Cortex of kidney (tissue), 1 donor: ENCODE measurements around the gene AKAP8.
"Not testable (repeated sequence)": the region's sequence is repeated elsewhere in the genome, so short reads cannot be mapped to it uniquely, and the experiment has no call there.

ENCODE experiments used
- DNase-seq: peaks from one replicate; lab custom pipeline; 2025; lab: John Stamatoyannopoulos, UW

AKAP8 gene

GRCh38 chr19:15373644-15374043 lies 5.9 kb downstream of the AKAP8 start:
- no peak for DNase-seq

DNA sequence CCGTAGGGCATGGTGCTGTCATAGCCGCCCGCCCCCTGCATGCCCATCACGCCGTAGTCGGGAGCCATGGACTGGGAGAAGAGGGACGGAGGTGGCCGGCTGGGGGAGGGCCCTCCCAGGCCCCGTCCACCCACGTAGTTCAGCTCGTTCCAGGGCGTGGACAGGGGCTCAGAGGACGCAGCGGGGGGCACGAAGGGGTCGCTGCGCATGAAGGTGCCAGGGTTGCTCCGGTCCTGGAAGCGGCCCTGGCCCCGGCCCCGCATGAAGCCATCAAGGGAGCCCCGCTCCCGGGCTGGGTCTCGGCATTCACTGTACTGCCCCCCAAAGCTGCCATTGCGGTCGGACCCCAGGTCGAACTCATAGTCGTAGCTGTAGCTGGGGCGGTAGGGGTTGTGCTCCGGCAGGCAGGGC lies 6.7 kb downstream of the AKAP8 start:
- DNase-seq = no peak

GRCh38 chr19:15372470-15372869 lies 7.1 kb downstream of the AKAP8 start:
- no peak for DNase-seq

DNA sequence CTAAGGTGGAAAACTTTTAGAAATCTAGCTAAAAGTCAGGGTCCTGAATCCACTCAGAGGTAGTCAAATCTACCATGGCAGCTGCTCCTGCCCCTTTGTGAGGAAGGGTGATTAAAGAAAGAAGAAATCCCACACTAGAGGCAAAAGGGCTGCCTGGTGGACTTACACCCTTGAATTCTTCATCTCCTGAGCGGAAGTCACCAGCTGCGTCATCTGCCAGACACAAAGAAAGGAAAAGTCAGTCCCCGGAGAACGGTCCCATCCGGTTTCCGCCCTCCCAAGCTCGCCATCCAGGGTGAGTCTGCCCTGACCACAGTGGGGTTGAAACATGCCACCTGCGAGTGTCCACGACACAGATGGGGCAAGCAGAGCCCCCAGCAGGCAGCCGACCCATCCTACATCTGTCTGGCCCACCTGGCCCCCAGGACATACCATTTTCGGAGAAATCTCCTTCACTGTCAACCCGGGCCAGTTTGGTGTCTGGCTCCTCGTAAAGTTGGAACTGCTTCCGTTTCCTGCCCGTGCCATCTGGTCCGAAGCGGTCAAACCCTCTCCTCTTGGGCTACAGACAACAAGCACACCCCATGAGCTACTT lies 7.7 kb downstream of the AKAP8 start:
- DNase-seq = no peak

GRCh38 chr19:15371119-15371518 lies 8.5 kb downstream of the AKAP8 start:
- no peak for DNase-seq

GRCh38 chr19:15369594-15369891 lies 10.0 kb downstream of the AKAP8 start:
- DNase-seq = no peak

DNA sequence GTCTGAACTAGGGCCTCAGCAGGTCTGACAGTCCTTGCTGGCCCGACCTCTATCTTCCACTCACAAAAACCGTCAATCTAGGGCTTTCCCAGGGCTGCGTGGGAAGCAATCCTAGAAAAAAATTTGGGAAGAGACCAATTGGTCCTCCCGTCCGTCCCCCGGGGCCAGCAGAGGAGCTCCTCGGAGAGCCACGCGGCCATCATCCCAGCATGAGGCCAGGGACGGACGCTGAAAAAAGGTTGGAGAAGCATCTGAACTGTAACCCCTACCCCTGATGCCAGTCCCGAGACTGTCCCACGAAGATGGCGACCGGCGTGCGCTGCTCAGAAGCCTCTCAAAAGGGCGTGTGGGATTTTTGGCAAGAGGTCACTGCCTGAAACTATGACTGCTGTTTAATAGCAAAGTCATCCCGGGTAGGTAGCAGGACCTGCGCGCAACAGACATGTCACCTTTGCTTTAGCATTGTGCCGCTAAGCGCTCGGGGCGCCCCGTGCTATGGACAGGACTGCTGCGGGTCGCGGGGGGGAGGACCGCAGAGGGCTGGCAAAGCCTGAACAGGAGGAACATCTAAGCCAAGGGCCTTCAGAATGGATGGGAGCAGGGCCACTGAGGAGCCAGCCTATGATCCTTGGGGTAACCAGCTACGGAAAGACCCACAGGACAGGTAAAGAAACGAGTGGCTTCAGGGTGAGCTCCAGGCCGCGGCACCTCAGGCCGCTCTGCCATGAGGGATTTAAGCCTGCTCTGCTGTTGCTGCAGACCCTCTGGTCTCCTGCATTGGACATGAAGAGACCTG lies 10.6 kb downstream of the AKAP8 start:
- no peak for DNase-seq

GRCh38 chr19:15368051-15368632 lies 11.4 kb downstream of the AKAP8 start:
- no peak for DNase-seq

DNA sequence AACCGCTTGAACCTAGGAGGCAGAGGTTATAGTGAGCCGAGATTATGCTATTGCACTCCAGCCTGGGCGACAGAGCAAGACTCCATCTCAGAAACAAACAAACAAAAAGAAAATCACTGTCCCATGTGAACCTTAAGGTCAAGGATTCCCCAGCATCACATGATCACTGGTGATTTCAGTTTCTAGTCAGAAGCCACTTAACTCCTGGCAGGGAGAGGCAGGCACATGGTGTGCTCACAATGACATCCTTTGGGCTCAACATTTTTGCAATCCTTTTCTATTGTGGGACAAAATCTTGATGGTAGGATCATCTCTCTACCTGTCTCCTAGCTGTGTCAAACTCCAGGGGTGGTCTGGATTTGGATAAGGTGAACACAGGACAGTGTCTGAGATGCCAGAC lies 12.1 kb downstream of the AKAP8 start:
- DNase-seq = no peak

GRCh38 chr19:15365264-15365663 lies 14.3 kb downstream of the AKAP8 start:
- DNase-seq = no peak

GRCh38 chr19:15363791-15364190 lies 15.8 kb downstream of the AKAP8 start:
- not testable (repeated sequence) for DNase-seq

DNA sequence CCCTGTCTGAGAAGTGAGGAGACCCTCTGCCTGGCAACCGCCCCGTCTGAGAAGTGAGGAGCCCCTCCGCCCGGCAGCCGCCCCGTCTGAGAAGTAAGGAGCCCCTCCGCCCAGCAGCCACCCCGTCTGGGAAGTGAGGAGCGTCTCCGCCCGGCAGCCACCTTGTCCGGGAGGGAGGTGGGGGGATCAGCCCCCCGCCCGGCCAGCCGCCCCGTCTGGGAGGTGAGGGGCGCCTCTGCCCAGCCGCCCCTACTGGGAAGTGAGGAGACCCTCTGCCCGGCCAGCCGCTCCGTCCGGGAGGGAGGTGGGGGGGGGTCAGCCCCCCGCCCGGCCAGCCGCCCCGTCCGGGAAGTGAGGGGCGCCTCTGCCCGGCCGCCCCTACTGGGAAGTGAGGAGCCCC lies 16.5 kb downstream of the AKAP8 start:
- DNase-seq = not testable (repeated sequence)

DNA sequence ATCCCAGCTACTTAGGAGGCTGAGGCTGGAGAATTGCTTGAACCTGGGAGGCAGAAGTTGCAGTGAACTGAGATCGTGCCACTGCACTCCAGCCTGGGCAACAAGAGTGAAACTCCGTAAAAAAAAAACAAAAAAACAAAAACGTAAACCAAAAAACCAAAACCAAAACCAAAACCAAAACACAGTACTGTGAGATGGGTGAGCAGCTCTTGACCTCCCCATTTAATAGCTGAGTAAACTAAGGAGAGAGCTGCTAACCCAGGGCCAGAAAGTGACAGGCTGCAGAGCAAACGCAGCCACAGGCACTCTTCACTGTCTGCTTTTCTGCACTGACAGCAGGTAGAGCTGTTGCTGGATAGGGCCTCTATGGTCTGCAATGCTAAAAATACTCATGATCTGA lies 19.6 kb downstream of the AKAP8 start:
- not testable (repeated sequence) for DNase-seq

DNA sequence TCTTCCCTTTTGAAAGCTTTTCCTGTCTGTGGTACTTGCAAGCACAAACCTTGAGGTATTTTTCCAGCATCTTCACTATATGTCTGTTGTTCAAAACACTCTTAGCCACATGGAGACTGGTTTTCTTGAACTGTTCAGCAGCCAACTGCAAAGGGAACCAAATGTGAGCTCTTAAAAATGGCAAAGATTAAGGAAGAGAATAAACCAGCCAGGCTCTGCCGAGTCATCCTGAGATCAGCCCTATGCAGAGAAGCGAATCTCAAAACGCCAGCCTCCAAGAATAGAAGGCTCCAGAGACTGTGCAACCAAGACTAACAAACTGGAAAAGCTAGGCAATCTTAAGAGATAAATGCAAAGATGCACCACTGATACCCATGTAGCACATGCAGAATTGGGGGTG lies 20.7 kb downstream of the AKAP8 start:
- no peak for DNase-seq

DNA sequence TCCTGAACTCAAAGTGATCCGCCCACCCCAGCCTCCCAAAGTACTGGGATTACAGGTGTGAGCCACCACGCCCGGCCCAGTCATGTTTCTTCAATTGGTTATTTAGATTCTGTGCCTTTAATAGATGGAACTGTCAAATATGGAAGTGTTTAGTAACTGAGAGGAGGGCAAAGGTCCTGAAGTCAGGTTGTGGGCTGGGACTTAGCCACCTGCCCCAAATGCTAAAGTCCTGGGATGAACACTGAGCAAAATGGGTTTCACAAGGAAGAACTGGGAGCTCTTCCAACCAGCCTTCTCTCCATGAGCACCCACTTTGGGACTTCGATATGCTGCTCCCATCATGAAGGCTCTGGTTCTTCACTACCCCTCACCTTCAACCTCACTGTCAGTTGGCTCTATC lies 21.7 kb downstream of the AKAP8 start:
- DNase-seq = no peak

DNA sequence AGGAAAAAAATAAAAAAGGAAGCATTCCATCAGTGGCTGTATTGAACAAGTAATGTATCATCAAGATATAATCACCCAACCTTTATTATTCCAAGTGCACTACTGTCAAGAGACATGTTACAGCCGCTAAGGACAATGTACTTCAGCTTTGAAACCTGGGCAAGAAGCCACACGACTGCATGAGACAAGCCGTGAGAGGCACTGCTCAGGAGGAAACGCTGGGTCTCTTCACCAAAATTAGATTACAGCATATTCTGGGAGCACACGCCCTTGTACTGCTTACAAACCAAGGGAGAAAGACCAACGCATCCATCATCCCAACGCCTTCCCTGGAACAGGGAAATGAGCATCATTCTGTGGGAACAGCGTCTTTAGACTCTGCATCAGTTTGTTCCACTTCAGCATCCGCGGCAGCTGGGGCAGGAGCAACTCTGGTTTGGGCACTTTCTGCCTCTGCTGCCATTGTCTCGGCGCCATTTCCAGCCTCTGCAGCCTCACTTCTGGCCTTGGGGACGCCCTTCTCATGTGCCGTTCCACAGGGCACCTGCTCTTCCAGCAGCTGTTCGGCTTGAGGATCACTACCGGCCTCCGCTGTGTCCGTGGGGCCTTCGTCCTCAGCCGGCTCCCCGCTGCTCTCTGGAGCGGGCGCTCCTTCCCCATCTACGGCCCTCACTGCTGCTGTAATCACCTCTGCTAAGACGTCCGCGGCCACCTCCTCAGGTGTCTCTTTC lies 24.9 kb downstream of the AKAP8 start:
- no peak for DNase-seq

GRCh38 chr19:15353908-15354307 lies 25.7 kb downstream of the AKAP8 start:
- no peak for DNase-seq

GRCh38 chr19:15352535-15352934 lies 27.1 kb downstream of the AKAP8 start:
- not testable (repeated sequence) for DNase-seq

DNA sequence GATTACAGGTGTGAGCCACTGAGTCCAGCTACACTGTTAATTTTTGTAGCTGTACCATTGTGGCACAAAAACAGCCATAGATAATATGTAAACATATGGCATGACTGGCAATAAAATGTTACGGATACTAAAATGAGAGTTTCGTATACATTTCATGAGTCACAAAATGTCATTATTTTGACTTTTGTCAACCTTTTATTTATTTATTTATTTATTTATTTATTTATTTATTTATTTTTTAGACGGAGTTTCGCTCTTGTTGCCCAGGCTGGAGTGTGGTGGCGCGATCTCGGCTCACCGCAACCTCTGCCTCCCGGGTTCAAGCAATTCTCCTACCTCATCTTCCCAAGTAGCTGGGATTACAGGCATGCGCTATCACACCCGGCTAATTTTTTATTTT lies 38.3 kb downstream of the AKAP8 start:
- not testable (repeated sequence) for DNase-seq

DNA sequence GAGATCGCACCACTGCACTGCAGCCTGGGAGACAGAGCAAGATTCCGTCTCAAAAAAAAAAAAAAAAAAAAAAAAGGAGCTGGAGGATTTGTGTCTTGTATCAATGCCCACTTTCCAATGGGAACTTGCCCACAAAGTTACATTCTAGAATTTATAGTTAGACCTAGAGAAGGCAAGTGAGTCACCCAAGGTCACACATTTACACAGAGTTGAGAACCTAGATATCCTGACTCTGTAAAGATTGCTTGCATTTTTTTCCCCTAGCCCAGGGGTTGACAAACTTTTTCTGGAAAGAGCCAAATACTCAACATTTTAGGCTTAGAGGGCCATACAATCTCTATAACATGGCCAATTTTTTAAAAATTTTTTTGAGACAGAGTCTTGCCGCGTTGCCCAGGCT lies 39.5 kb downstream of the AKAP8 start:
- no peak for DNase-seq

GRCh38 chr19:15337202-15337601 lies 42.4 kb downstream of the AKAP8 start:
- DNase-seq = no peak

- DNase-seq = not testable (repeated sequence)
Measured at GRCh38 chr19:15335992-15336391, 43.6 kb downstream of the AKAP8 start.
